ENCODE data around the gene TNFRSF14. TPM values are rescaled to one million over a fixed set of nuclear protein-coding genes. Genes with fewer than 3 reads are reported as not detected.
A peak's percentile ranks its signal among the peaks of the same experiment; 100 is the strongest.

TNFRSF14 gene
- total RNA-seq (2014; rRNA removed; shearing (Covaris generic)), result 4.7 and 13.3 TPM in 2 replicates
- 7.8 and 7.9 TPM in 2 replicates for polyA plus RNA-seq (2016; fragmentation: Nextera tagmentation; extraction: Ambion mirVana)

- peak within 1 kb of the TSS; percentile 92 for H2AFZ ChIP-seq
- 1 to 5% methylated on average over 15 to 16 of the region's 16 CpGs for WGBS, 2 experiments (ENCODE audit: low coverage in 1 of 2, low lambda C conversion rate in 2 of 2, missing lambda C conversion rate in 2 of 2)
- H3K79me2 ChIP-seq (ENCODE audit: insufficient read depth), result no peaks in the 10 kb centered on the region
- no peak for TF ChIP-seq EZH2 (IDR thresholded peaks at IDR 0.05; ENCODE audit: insufficient read depth, poor library complexity, severe bottlenecking)
- no peaks in the 10 kb centered on the region for H3K9me2 ChIP-seq (ENCODE audit: insufficient read depth)
- no peaks in the 10 kb centered on the region for H3F3A ChIP-seq (ENCODE audit: insufficient read depth)
- H3K36me3 ChIP-seq (ENCODE audit: low read depth), result no peaks in the 10 kb centered on the region
- peak within 1 kb of the TSS; percentile 79 for H3K9ac ChIP-seq
- no peaks in the 10 kb centered on the region for H3K27me3 ChIP-seq (replicated peaks; ENCODE audit: insufficient read depth)
- no peaks in the 10 kb centered on the region for H4K20me1 ChIP-seq (ENCODE audit: insufficient read depth)
- peak within 1 kb of the TSS; percentile 16 for H3K27ac ChIP-seq
- peak within 1 kb of the TSS; percentile 69 for H3K4me2 ChIP-seq (ENCODE audit: unreplicated experiment)
- H3K4me1 ChIP-seq (ENCODE audit: insufficient read depth), result 0 out of 2 replicates have a peak, but pooled peaks cover 5% of the 10 kb centered on the region
- DNase-seq, result peak; percentile 77
- in situ Hi-C loops (cut with MboI), result no loop called here
- H3K9me3 ChIP-seq (ENCODE audit: low read depth), result no peaks in the 10 kb centered on the region
- peak within 1 kb of the TSS; percentile 74 for H3K4me3 ChIP-seq
Observed at GRCh38 chr1:2556277-2556677, at the start of gene TNFRSF14. TNFRSF14 (plus strand) TSS chr1:2556371; CDS start chr1:2556665, 294 bp downstream.

- Histone ChIP-seq H3K27me3 (replicated peaks; ENCODE audit: insufficient read depth) (peaks cover 10% of the 10 kb centered on the region), H3K9ac (no peak overlapping the region), H3K36me3 (ENCODE audit: low read depth) (no peaks in the 10 kb centered on the region), H4K20me1 (ENCODE audit: insufficient read depth) (no peaks in the 10 kb centered on the region), H3K79me2 (ENCODE audit: insufficient read depth) (no peaks in the 10 kb centered on the region), H3K9me2 (ENCODE audit: insufficient read depth) (no peaks in the 10 kb centered on the region), H3K4me1 (ENCODE audit: insufficient read depth) (no peaks in the 10 kb centered on the region), H3K27ac (no peak overlapping the region), H3K4me2 (ENCODE audit: unreplicated experiment) (no peak overlapping the region), H3F3A (ENCODE audit: insufficient read depth) (no peaks in the 10 kb centered on the region), H3K4me3 (no peak overlapping the region), H2AFZ (no peak overlapping the region), H3K9me3 (ENCODE audit: low read depth) (no peaks in the 10 kb centered on the region)
- in situ Hi-C loops (cut with MboI), result loop anchor here (25.0 kb wide), 1 partner anchor 320 kb away; the partner anchor contains the start of gene FAAP20
- TF ChIP-seq EZH2 (IDR thresholded peaks at IDR 0.05; ENCODE audit: insufficient read depth, poor library complexity, severe bottlenecking) (no peak), EZH2phosphoT487 (IDR thresholded peaks at IDR 0.05; ENCODE audit: insufficient read depth, low read depth) (no peak)
- 59 to 60% methylated on average over 10 to 15 of the region's 15 CpGs for WGBS, 2 experiments (ENCODE audit: low coverage in 1 of 2, low lambda C conversion rate in 2 of 2, missing lambda C conversion rate in 2 of 2)
- no peak for DNase-seq
Observed at GRCh38 chr1:2506901-2507565, 49.1 kb upstream of the TNFRSF14 start.

GRCh38 chr1:2507744-2508155, 48.4 kb upstream of the TNFRSF14 start:
- Histone ChIP-seq H3K79me2 (ENCODE audit: insufficient read depth) (no peaks in the 10 kb centered on the region), H4K20me1 (ENCODE audit: insufficient read depth) (no peaks in the 10 kb centered on the region), H3K9ac (no peak overlapping the region), H3K9me3 (ENCODE audit: low read depth) (no peaks in the 10 kb centered on the region), H3K36me3 (ENCODE audit: low read depth) (no peaks in the 10 kb centered on the region; the same call in 1 of the 2 replicates), H3K4me1 (ENCODE audit: insufficient read depth) (no peaks in the 10 kb centered on the region), H3K4me2 (ENCODE audit: unreplicated experiment) (no peak overlapping the region), H3K9me2 (ENCODE audit: insufficient read depth) (no peaks in the 10 kb centered on the region), H3F3A (ENCODE audit: insufficient read depth) (no peaks in the 10 kb centered on the region), H3K27me3 (replicated peaks; ENCODE audit: insufficient read depth) (peaks cover 10% of the 10 kb centered on the region), H3K4me3 (no peak overlapping the region), H2AFZ (no peak overlapping the region), H3K27ac (no peak overlapping the region)
- no peak for DNase-seq
- no peak for TF ChIP-seq EZH2phosphoT487 (IDR thresholded peaks at IDR 0.05; ENCODE audit: insufficient read depth, low read depth)
- no peak for TF ChIP-seq EZH2 (IDR thresholded peaks at IDR 0.05; ENCODE audit: insufficient read depth, poor library complexity, severe bottlenecking)
- in situ Hi-C loops (cut with MboI), result loop anchor here (25.0 kb wide), 1 partner anchor 320 kb away; the partner anchor contains the start of gene FAAP20
- WGBS, 2 experiments (ENCODE audit: low coverage in 1 of 2, low lambda C conversion rate in 2 of 2, missing lambda C conversion rate in 2 of 2), result 80 to 90% methylated on average over 5 to 6 of the region's 6 CpGs

DNA sequence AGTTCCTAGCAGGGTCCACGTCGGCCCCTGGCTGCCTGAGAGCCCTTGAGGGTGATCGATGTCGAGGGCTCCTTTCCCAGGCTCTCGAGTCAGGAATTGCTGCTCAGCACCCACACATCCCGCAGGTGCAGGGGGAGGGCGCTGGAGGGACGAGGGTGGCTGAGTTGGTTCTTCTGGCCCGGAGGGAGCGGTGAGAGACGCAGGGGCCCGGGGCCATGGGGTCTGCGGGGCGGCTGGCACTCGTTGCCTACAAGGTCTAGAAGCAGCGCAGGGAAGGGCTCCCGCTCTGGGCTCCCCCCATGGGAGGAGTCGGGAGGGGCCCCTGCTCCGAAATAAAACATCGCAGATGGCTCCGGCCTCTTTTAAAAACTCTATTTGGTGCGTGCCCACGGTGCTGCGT, 48.0 kb upstream of the TNFRSF14 start:
- no peak for TF ChIP-seq EZH2 (IDR thresholded peaks at IDR 0.05; ENCODE audit: insufficient read depth, poor library complexity, severe bottlenecking)
- TF ChIP-seq EZH2phosphoT487 (IDR thresholded peaks at IDR 0.05; ENCODE audit: insufficient read depth, low read depth), result no peak
- no peak overlapping the region for H3K4me3 ChIP-seq
- DNase-seq, result no peak
- no peaks in the 10 kb centered on the region for H3F3A ChIP-seq (ENCODE audit: insufficient read depth)
- 80 to 81% methylated on average over 18 to 24 of the region's 24 CpGs for WGBS, 2 experiments (ENCODE audit: low coverage in 1 of 2, low lambda C conversion rate in 2 of 2, missing lambda C conversion rate in 2 of 2)
- H3K36me3 ChIP-seq (ENCODE audit: low read depth), result no peaks in the 10 kb centered on the region; the same call in 1 of the 2 replicates
- H3K79me2 ChIP-seq (ENCODE audit: insufficient read depth), result no peaks in the 10 kb centered on the region
- H3K9me2 ChIP-seq (ENCODE audit: insufficient read depth), result no peaks in the 10 kb centered on the region
- peaks cover 10% of the 10 kb centered on the region for H3K27me3 ChIP-seq (replicated peaks; ENCODE audit: insufficient read depth)
- H3K9ac ChIP-seq, result no peak overlapping the region
- H2AFZ ChIP-seq, result no peak overlapping the region
- no peaks in the 10 kb centered on the region for H4K20me1 ChIP-seq (ENCODE audit: insufficient read depth)
- H3K27ac ChIP-seq, result no peak overlapping the region
- no peaks in the 10 kb centered on the region for H3K4me1 ChIP-seq (ENCODE audit: insufficient read depth)
- H3K9me3 ChIP-seq (ENCODE audit: low read depth), result no peaks in the 10 kb centered on the region
- in situ Hi-C loops (cut with MboI), result loop anchor here (25.0 kb wide), 1 partner anchor 321 kb away; the partner anchor contains the start of gene FAAP20
- H3K4me2 ChIP-seq (ENCODE audit: unreplicated experiment), result no peak overlapping the region
